ENCODE data around the gene LLGL2. TPM values are rescaled to one million over a fixed set of nuclear protein-coding genes. Genes with fewer than 3 reads are reported as not detected.
"Not testable (repeated sequence)": the region's sequence is repeated elsewhere in the genome, so short reads cannot be mapped to it uniquely, and the experiment has no call there.

LLGL2 gene
- 1 to 10 TPM in 6 of 8 experiments, under 1 TPM in 2; 0.60 to 6.1 (median 3.0) TPM for total RNA-seq

GRCh38 chr17:75524970-75525805, at the start of gene LLGL2:
LLGL2 (plus strand) TSS chr17:75525697; CDS start chr17:75543427, 17,730 bp downstream.
- Histone ChIP-seq H3K4me3 (peak within 1 kb of the TSS; percentile 36 to 54 (median 52)), H3K27ac (no peak within 1 kb of the TSS), H3K4me1 (replicated peaks in 1 of 2) (peaks cover 0 to 5% of the 10 kb centered on the region in 2 donors)
- 1% methylated on average over 16 of the region's 108 CpGs; no CpG with 5 or more reads in 9 of the 10 experiments for WGBS, 10 experiments
- peak; percentile 82 to 88 (median 84) for ATAC-seq (replicated peaks in 6 of 8)
- in situ Hi-C loops (cut with MboI; ENCODE audit: low pct_unique_long_range_greater_than_20kb in 2 of 9, low sequenced_read_pairs in 9 of 9, unreplicated experiment in 9 of 9): no loop called here

- 33% methylated on average over 1 of the region's 3 CpGs; no CpG with 5 or more reads in 9 of the 10 experiments for WGBS, 10 experiments
- in situ Hi-C loops (cut with MboI; ENCODE audit: low pct_unique_long_range_greater_than_20kb in 2 of 9, low sequenced_read_pairs in 9 of 9, unreplicated experiment in 9 of 9): no loop called here
- peaks cover 27 to 41% of the 10 kb centered on the region in 2 donors for H3K4me1 ChIP-seq (replicated peaks in 1 of 2)
- ATAC-seq (replicated peaks in 6 of 8): peak in 5 of 8 experiments; percentile 31 to 49 (median 38)
- H3K4me3 ChIP-seq: no peak overlapping the region
- peak overlapping the region in 1 of 2 donors; percentile 61 for H3K27ac ChIP-seq
Observed at GRCh38 chr17:75475851-75476250, 49.6 kb upstream of the LLGL2 start.

- in situ Hi-C loops (cut with MboI; ENCODE audit: low pct_unique_long_range_greater_than_20kb in 2 of 9, low sequenced_read_pairs in 9 of 9, unreplicated experiment in 9 of 9): no loop called here
- WGBS, 10 experiments: 20 to 31% methylated on average over 2 to 3 of the region's 8 CpGs; no CpG with 5 or more reads in 8 of the 10 experiments
- H3K4me3 ChIP-seq: no peak overlapping the region
- H3K27ac ChIP-seq: peak overlapping the region in 1 of 2 donors; percentile 61
- peak in 6 of 8 experiments; percentile 75 to 90 (median 83) for ATAC-seq (replicated peaks in 6 of 8)
- H3K4me1 ChIP-seq (replicated peaks in 1 of 2): peaks cover 27 to 45% of the 10 kb centered on the region in 2 donors
Observed at GRCh38 chr17:75476271-75476671, 49.2 kb upstream of the LLGL2 start.

GRCh38 chr17:75476752-75477489, 48.6 kb upstream of the LLGL2 start:
- Histone ChIP-seq H3K4me3 (no peak overlapping the region), H3K27ac (peak overlapping the region in 1 of 2 donors; percentile 61), H3K4me1 (replicated peaks in 1 of 2) (peaks cover 27 to 51% of the 10 kb centered on the region in 2 donors)
- ATAC-seq (replicated peaks in 6 of 8): no peak
- in situ Hi-C loops (cut with MboI; ENCODE audit: low pct_unique_long_range_greater_than_20kb in 2 of 9, low sequenced_read_pairs in 9 of 9, unreplicated experiment in 9 of 9): no loop called here
- 20 to 100% (median 82%) methylated on average over 1 to 6 of the region's 11 CpGs; no CpG with 5 or more reads in 2 of the 10 experiments for WGBS, 10 experiments

- H3K27ac ChIP-seq; H3K4me3 ChIP-seq; in situ Hi-C loops (cut with MboI; ENCODE audit: low pct_unique_long_range_greater_than_20kb in 2 of 9, low sequenced_read_pairs in 9 of 9, unreplicated experiment in 9 of 9); ATAC-seq (replicated peaks in 6 of 8): not testable (repeated sequence)
- H3K4me1 ChIP-seq (replicated peaks in 1 of 2): peaks cover 27 to 53% of the 10 kb centered on the region in 2 donors
- WGBS, 10 experiments: 90 to 100% (median 100%) methylated on average over 1 to 10 of the region's 11 CpGs; no CpG with 5 or more reads in 7 of the 10 experiments
Observed at GRCh38 chr17:75477490-75477862, 48.0 kb upstream of the LLGL2 start.

GRCh38 chr17:75478508-75478907, 47.0 kb upstream of the LLGL2 start:
- Histone ChIP-seq H3K27ac (peak overlapping the region in 1 of 2 donors; percentile 16), H3K4me1 (replicated peaks in 1 of 2) (peaks cover 27 to 53% of the 10 kb centered on the region in 2 donors), H3K4me3 (no peak overlapping the region)
- WGBS, 10 experiments: 0 to 84% (median 34%) methylated on average over 1 to 7 of the region's 7 CpGs; no CpG with 5 or more reads in 4 of the 10 experiments
- in situ Hi-C loops (cut with MboI; ENCODE audit: low pct_unique_long_range_greater_than_20kb in 2 of 9, low sequenced_read_pairs in 9 of 9, unreplicated experiment in 9 of 9): no loop called here
- no peak for ATAC-seq (replicated peaks in 6 of 8)

- Histone ChIP-seq H3K4me3 (no peak overlapping the region), H3K27ac (no peak overlapping the region), H3K4me1 (replicated peaks in 1 of 2) (peaks cover 18 to 43% of the 10 kb centered on the region in 2 donors)
- 80 to 100% (median 100%) methylated on average over 1 to 3 of the region's 6 CpGs; no CpG with 5 or more reads in 3 of the 10 experiments for WGBS, 10 experiments
- in situ Hi-C loops (cut with MboI; ENCODE audit: low pct_unique_long_range_greater_than_20kb in 2 of 9, low sequenced_read_pairs in 9 of 9, unreplicated experiment in 9 of 9): no loop called here
- ATAC-seq (replicated peaks in 6 of 8): no peak
Observed at GRCh38 chr17:75480281-75480680, 45.2 kb upstream of the LLGL2 start.

GRCh38 chr17:75481194-75482068, 44.1 kb upstream of the LLGL2 start:
- in situ Hi-C loops (cut with MboI; ENCODE audit: low pct_unique_long_range_greater_than_20kb in 2 of 9, low sequenced_read_pairs in 9 of 9, unreplicated experiment in 9 of 9): no loop called here
- peak in 5 of 8 experiments; percentile 15 to 78 (median 28) for ATAC-seq (replicated peaks in 6 of 8)
- WGBS, 10 experiments: 29 to 100% (median 90%) methylated on average over 1 to 5 of the region's 13 CpGs; no CpG with 5 or more reads in 3 of the 10 experiments
- H3K27ac ChIP-seq: no peak overlapping the region
- peaks cover 8 to 31% of the 10 kb centered on the region in 2 donors for H3K4me1 ChIP-seq (replicated peaks in 1 of 2)
- H3K4me3 ChIP-seq: no peak overlapping the region

GRCh38 chr17:75482098-75482942, 43.2 kb upstream of the LLGL2 start:
- 67 to 100% (median 83%) methylated on average over 1 to 7 of the region's 16 CpGs; no CpG with 5 or more reads in 1 of the 10 experiments for WGBS, 10 experiments

GRCh38 chr17:75485688-75486087, 39.8 kb upstream of the LLGL2 start:
- Histone ChIP-seq H3K4me1 (replicated peaks in 1 of 2) (peaks cover 0 to 13% of the 10 kb centered on the region in 2 donors), H3K27ac (no peak overlapping the region), H3K4me3 (no peak overlapping the region)
- in situ Hi-C loops (cut with MboI; ENCODE audit: low pct_unique_long_range_greater_than_20kb in 2 of 9, low sequenced_read_pairs in 9 of 9, unreplicated experiment in 9 of 9): no loop called here
- ATAC-seq (replicated peaks in 6 of 8): peak in 1 of 8 experiments; percentile 5
- 100% methylated on average over 1 of the region's 12 CpGs; no CpG with 5 or more reads in 9 of the 10 experiments for WGBS, 10 experiments

More at GRCh38 chr17:75482098-75482942, 43.2 kb upstream of the LLGL2 start:
- Histone ChIP-seq H3K4me1 (replicated peaks in 1 of 2) (peaks cover 0 to 22% of the 10 kb centered on the region in 2 donors), H3K4me3 (no peak overlapping the region), H3K27ac (no peak overlapping the region)
- peak in 1 of 8 experiments; percentile 16 for ATAC-seq (replicated peaks in 6 of 8)
- in situ Hi-C loops (cut with MboI; ENCODE audit: low pct_unique_long_range_greater_than_20kb in 2 of 9, low sequenced_read_pairs in 9 of 9, unreplicated experiment in 9 of 9): no loop called here

- 80 to 100% (median 100%) methylated on average over 1 of the region's 14 CpGs; no CpG with 5 or more reads in 7 of the 10 experiments for WGBS, 10 experiments
- in situ Hi-C loops (cut with MboI; ENCODE audit: low pct_unique_long_range_greater_than_20kb in 2 of 9, low sequenced_read_pairs in 9 of 9, unreplicated experiment in 9 of 9): no loop called here
- ATAC-seq (replicated peaks in 6 of 8): no peak
- H3K27ac ChIP-seq: no peak overlapping the region
- H3K4me3 ChIP-seq: no peak overlapping the region
- peaks cover 0 to 10% of the 10 kb centered on the region in 2 donors for H3K4me1 ChIP-seq (replicated peaks in 1 of 2)
Observed at GRCh38 chr17:75486151-75486550, 39.3 kb upstream of the LLGL2 start.

Measured in motor neuron (in vitro differentiated cells).